HepG2 (cell line): ENCODE data around the gene CEACAM3.

Experiments used
- JUNB ChIP-seq: sonication (generic); formaldehyde crosslinking; IDR thresholded peaks from 2 replicates; pipeline ENCODE4 v1.8.0; 2022; ENCODE audit warnings: missing genetic modification reagents, mild to moderate bottlenecking, borderline replicate concordance
- THAP7 ChIP-seq: sonication (generic); formaldehyde crosslinking; IDR thresholded peaks from 2 replicates; pipeline ENCODE4 v1.8.1; 2023; ENCODE audit warnings: mild to moderate bottlenecking, missing genetic modification reagents
- ZNF367 ChIP-seq: sonication (generic); formaldehyde crosslinking; IDR thresholded peaks from 2 replicates; pipeline ENCODE4 v1.4.0; 2020; ENCODE audit warnings: missing genetic modification reagents, borderline replicate concordance
- TF ChIP-seq, protein P1 (sequence below): sonication (generic); formaldehyde crosslinking; IDR thresholded peaks from 2 replicates; pipeline ENCODE4 v1.5.0; 2020; ENCODE audit warnings: mild to moderate bottlenecking, missing genetic modification reagents, moderate library complexity

DNA sequence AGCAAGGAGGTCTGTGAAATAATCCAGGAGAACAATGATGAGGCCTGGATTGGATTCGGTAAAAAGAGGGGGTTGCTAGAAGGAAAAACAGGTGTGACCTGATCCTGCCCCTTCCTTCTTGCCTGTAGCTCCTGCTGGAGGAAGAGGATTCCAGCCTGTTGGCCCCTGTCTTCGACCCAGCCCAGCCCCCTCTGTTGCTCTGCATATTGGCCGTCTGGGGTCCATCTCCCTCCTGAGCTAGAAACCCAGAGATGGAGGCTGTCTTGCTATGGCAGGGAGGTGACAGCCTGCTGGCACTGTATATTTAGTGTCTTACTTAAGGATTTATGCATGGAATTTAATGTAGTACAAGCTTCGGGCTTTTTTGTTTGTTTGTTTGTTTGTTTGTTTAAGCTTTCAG is 55.1 kb downstream of the CEACAM3 start:
- TF ChIP-seq JUNB (CRISPR knock-in tag) (no peak), THAP7 (CRISPR knock-in tag) (no peak), ZNF367 (CRISPR knock-in tag) (no peak)
- TF ChIP-seq, protein P1, sequence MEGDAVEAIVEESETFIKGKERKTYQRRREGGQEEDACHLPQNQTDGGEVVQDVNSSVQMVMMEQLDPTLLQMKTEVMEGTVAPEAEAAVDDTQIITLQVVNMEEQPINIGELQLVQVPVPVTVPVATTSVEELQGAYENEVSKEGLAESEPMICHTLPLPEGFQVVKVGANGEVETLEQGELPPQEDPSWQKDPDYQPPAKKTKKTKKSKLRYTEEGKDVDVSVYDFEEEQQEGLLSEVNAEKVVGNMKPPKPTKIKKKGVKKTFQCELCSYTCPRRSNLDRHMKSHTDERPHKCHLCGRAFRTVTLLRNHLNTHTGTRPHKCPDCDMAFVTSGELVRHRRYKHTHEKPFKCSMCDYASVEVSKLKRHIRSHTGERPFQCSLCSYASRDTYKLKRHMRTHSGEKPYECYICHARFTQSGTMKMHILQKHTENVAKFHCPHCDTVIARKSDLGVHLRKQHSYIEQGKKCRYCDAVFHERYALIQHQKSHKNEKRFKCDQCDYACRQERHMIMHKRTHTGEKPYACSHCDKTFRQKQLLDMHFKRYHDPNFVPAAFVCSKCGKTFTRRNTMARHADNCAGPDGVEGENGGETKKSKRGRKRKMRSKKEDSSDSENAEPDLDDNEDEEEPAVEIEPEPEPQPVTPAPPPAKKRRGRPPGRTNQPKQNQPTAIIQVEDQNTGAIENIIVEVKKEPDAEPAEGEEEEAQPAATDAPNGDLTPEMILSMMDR (CRISPR knock-in tag) = no peak
